ENCODE data around the gene ACTG2. TPM values are rescaled to one million over a fixed set of nuclear protein-coding genes. Genes with fewer than 3 reads are reported as not detected.

Gene ACTG2
- total RNA-seq, 1 experiment from 2014 or later = 2.7 TPM

DNA sequence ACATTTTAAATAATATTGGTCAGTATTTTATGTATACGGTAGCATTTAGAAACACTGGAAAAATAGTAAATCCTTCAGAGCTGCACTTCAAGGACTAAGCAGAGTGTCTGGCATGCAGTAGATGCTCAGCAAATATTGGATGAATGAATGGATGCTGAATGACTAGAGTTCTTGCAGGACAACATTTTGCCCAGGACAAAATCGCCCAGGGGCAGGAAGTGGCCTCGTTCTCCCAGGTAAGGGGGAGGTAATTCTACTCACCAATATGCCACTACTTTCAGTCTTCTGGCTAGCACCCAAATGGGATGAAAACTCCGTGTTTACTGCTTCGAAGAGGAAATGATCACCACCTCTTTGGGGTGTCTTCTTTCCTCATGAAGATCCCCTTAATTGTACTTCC is 29.9 kb downstream of the ACTG2 start:
- BruUV-seq (replicated peaks) = no TSS peak
- ChIA-PET POLR2A (ENCODE audit: low non-redundant PET) (no interaction called here), CTCF (no interaction called here)
- Histone ChIP-seq H3K36me3 (ENCODE audit: insufficient read depth, low read length, poor library complexity, severe bottlenecking) (no peaks in the 10 kb centered on the region), H3K4me1 (ENCODE audit: insufficient read depth, low read length, poor library complexity, severe bottlenecking) (peaks cover 2% of the 10 kb centered on the region), H3K4me3 (ENCODE audit: low read depth, low read length, poor library complexity, severe bottlenecking) (no peak overlapping the region), H3K27ac (ENCODE audit: low read depth, low read length, poor library complexity, severe bottlenecking) (no peak overlapping the region), H3K27me3 (replicated peaks; ENCODE audit: insufficient read depth, low read depth, low read length, poor library complexity) (no peaks in the 10 kb centered on the region), H3K9me3 (ENCODE audit: low read depth, low read length, poor library complexity, severe bottlenecking) (no peaks in the 10 kb centered on the region)
- DNase-seq (ENCODE audit: low spot score) = no peak
- intact Hi-C loops (cut with micrococcal nuclease; ENCODE audit: unreplicated experiment) = no loop called here
- TF ChIP-seq, protein P1, sequence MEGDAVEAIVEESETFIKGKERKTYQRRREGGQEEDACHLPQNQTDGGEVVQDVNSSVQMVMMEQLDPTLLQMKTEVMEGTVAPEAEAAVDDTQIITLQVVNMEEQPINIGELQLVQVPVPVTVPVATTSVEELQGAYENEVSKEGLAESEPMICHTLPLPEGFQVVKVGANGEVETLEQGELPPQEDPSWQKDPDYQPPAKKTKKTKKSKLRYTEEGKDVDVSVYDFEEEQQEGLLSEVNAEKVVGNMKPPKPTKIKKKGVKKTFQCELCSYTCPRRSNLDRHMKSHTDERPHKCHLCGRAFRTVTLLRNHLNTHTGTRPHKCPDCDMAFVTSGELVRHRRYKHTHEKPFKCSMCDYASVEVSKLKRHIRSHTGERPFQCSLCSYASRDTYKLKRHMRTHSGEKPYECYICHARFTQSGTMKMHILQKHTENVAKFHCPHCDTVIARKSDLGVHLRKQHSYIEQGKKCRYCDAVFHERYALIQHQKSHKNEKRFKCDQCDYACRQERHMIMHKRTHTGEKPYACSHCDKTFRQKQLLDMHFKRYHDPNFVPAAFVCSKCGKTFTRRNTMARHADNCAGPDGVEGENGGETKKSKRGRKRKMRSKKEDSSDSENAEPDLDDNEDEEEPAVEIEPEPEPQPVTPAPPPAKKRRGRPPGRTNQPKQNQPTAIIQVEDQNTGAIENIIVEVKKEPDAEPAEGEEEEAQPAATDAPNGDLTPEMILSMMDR (conservative IDR thresholded peaks at IDR 0.05; ENCODE audit: low read depth, low read length) = no peak
- no peak for TF ChIP-seq EZH2 (IDR thresholded peaks at IDR 0.05; ENCODE audit: borderline replicate concordance, low read depth, low read length, poor library complexity, severe bottlenecking)

DNA sequence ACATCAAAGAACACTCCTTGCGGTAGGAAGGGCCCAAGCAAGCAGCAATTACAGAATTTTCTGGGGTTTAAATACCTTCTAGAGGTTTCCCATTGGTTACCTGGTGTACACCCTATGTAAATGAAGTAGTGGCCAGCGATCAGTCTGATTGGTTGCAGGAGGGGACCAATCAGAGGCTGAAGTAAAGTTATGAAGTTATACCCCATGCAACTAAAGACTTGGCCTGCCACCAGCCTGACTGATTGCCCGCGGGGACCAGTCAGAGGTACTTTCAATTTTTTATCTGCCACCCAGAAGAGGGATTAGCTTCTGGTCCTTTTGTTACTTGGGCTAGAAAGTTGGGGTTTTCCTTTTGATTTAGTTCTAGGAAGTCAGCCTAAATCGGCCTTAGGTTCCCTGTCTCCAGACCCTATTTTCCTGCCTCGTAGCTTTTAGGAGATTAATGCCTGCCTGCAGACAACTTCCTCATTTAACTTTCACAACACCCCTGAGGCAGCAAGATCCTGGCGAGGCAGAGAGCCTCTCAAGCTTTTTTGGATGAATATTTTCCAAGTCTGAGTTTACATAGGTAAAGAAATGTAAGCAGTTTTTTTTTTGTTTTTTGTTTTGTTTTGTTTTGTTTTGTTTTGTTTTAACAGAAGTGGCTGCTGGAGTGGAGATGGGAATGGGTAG is 32.4 kb downstream of the ACTG2 start:
- POLR2A ChIA-PET (ENCODE audit: low non-redundant PET) = no interaction called here
- CTCF ChIA-PET = no interaction called here
- H3K4me3 ChIP-seq (ENCODE audit: low read depth, low read length, poor library complexity, severe bottlenecking) = no peak overlapping the region
- H3K4me1 ChIP-seq (ENCODE audit: insufficient read depth, low read length, poor library complexity, severe bottlenecking) = peaks cover 12% of the 10 kb centered on the region
- DNase-seq (ENCODE audit: low spot score) = peak; percentile 15
- intact Hi-C loops (cut with micrococcal nuclease; ENCODE audit: unreplicated experiment) = loop anchor here (5.0 kb wide), 2 partner anchors 57 to 197 kb away; partner anchors contain the start of gene TET3
- no peaks in the 10 kb centered on the region for H3K36me3 ChIP-seq (ENCODE audit: insufficient read depth, low read length, poor library complexity, severe bottlenecking)
- no peaks in the 10 kb centered on the region for H3K9me3 ChIP-seq (ENCODE audit: low read depth, low read length, poor library complexity, severe bottlenecking)
- no peaks in the 10 kb centered on the region for H3K27me3 ChIP-seq (replicated peaks; ENCODE audit: insufficient read depth, low read depth, low read length, poor library complexity)
- no peak overlapping the region for H3K27ac ChIP-seq (ENCODE audit: low read depth, low read length, poor library complexity, severe bottlenecking)
- TF ChIP-seq, protein P1 (conservative IDR thresholded peaks at IDR 0.05; ENCODE audit: low read depth, low read length) = no peak
- no TSS peak for BruUV-seq (replicated peaks)

DNA sequence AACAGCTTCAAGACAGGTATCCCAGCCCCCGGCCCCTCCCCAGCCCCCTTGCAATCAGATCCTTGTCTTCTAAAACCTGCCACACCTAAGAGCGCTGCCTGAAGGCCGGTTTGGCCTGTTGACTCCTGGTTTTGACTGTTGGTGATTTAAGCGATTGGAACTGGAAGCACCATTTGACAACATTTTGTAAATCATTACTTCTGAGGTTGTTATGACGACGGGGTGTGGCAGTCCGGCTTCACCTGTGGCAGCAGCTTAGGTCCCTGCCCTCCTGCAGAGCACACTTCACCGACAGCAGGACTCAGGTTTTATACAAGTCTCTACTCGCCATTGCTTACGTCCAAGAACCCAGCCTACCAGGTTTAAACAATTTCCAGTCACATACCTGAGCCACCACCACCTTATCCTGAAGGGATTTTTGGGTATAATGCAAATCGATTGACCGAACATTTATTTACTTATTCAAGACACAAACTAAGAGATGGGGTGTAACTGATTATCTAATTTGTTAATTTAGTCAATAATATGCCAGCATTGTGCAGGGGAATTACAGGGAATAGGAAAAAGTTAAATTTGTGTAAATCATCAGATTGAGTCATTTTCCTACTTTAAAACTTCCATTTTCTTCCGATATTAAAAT is 33.2 kb downstream of the ACTG2 start:
- no peak for TF ChIP-seq EZH2 (IDR thresholded peaks at IDR 0.05; ENCODE audit: borderline replicate concordance, low read depth, low read length, poor library complexity, severe bottlenecking)
- TF ChIP-seq, protein P1 (conservative IDR thresholded peaks at IDR 0.05; ENCODE audit: low read depth, low read length) = no peak

More for the DNA sequence above, 33.2 kb downstream of the ACTG2 start:
- BruUV-seq (replicated peaks) = TSS peak; percentile 100
- ChIA-PET CTCF (no interaction called here), POLR2A (ENCODE audit: low non-redundant PET) (no interaction called here)
- Histone ChIP-seq H3K27me3 (replicated peaks; ENCODE audit: insufficient read depth, low read depth, low read length, poor library complexity) (no peaks in the 10 kb centered on the region), H3K27ac (ENCODE audit: low read depth, low read length, poor library complexity, severe bottlenecking) (peak overlapping the region; percentile 96), H3K4me1 (ENCODE audit: insufficient read depth, low read length, poor library complexity, severe bottlenecking) (peaks cover 12% of the 10 kb centered on the region), H3K4me3 (ENCODE audit: low read depth, low read length, poor library complexity, severe bottlenecking) (peak overlapping the region; percentile 80), H3K9me3 (ENCODE audit: low read depth, low read length, poor library complexity, severe bottlenecking) (no peaks in the 10 kb centered on the region), H3K36me3 (ENCODE audit: insufficient read depth, low read length, poor library complexity, severe bottlenecking) (no peaks in the 10 kb centered on the region)
- intact Hi-C loops (cut with micrococcal nuclease; ENCODE audit: unreplicated experiment) = loop anchor here (5.0 kb wide), 2 partner anchors 56 to 196 kb away; partner anchors contain the start of gene TET3
- no peak for DNase-seq (ENCODE audit: low spot score)
